ENCODE results near the gene PEX6. TPM values are rescaled to one million over a fixed set of nuclear protein-coding genes. Genes with fewer than 3 reads are reported as not detected.

The PEX6 gene
- total RNA-seq, 1 donor from 2014 or later = 19.6 TPM

- H3K9me3 ChIP-seq = no peaks in the 10 kb centered on the region
- no peaks in the 10 kb centered on the region for H3K27me3 ChIP-seq
- no peak for DNase-seq (ENCODE audit: extremely low spot score in 2 of 2)
- H3K4me3 ChIP-seq = no peak overlapping the region
- H3K4me1 ChIP-seq = peaks cover 57% of the 10 kb centered on the region
- intact Hi-C loops (cut with DNase I) = loop anchor here (2.0 kb wide), 1 partner anchor 77 kb away; no protein-coding TSS in a partner anchor
- no peak for TF ChIP-seq POLR2A (IDR thresholded peaks at IDR 0.05)
- TF ChIP-seq CTCF (IDR thresholded peaks at IDR 0.05) = no peak
- no peaks in the 10 kb centered on the region for H3K36me3 ChIP-seq
- H3K27ac ChIP-seq = no peak overlapping the region
These were observed 2.9 kb upstream of the PEX6 start for GRCh38 chr6:42981836-42982235.

- Histone ChIP-seq H3K36me3 (no peaks in the 10 kb centered on the region), H3K27me3 (no peaks in the 10 kb centered on the region), H3K4me3 (peak overlapping the region; percentile 71 to 83), H3K4me1 (peaks cover 49% of the 10 kb centered on the region), H3K27ac (peak overlapping the region; percentile 89), H3K9me3 (no peaks in the 10 kb centered on the region)
- TF ChIP-seq POLR2AphosphoS5 (IDR thresholded peaks at IDR 0.05; ENCODE audit: insufficient read depth in 1 of 2, low read depth in 1 of 2) = no peak
- DNase-seq (ENCODE audit: extremely low spot score in 2 of 2) = no peak
- intact Hi-C loops (cut with DNase I) = loop anchor here (2.0 kb wide), 1 partner anchor 75 kb away; no protein-coding TSS in a partner anchor
These were observed 669 bp upstream of the PEX6 start for GRCh38 chr6:42979523-42980177.

- intact Hi-C loops (cut with DNase I) = no loop called here
- Histone ChIP-seq H3K4me3 (peak overlapping the region; percentile 71 to 83), H3K36me3 (no peaks in the 10 kb centered on the region), H3K27ac (peak overlapping the region; percentile 89), H3K27me3 (no peaks in the 10 kb centered on the region), H3K9me3 (no peaks in the 10 kb centered on the region), H3K4me1 (peaks cover 42% of the 10 kb centered on the region)
- DNase-seq (ENCODE audit: extremely low spot score in 2 of 2) = no peak
- TF ChIP-seq POLR2A (IDR thresholded peaks at IDR 0.05) (no peak), CTCF (IDR thresholded peaks at IDR 0.05) (no peak), POLR2AphosphoS5 (IDR thresholded peaks at IDR 0.05; ENCODE audit: insufficient read depth in 1 of 2, low read depth in 1 of 2) (no peak)
These were observed 518 bp downstream of the PEX6 start for GRCh38 chr6:42978487-42978838.

- no peaks in the 10 kb centered on the region for H3K27me3 ChIP-seq
- intact Hi-C loops (cut with DNase I) = no loop called here
- H3K36me3 ChIP-seq = no peaks in the 10 kb centered on the region
- no peak for DNase-seq (ENCODE audit: extremely low spot score in 2 of 2)
- no peak overlapping the region for H3K4me3 ChIP-seq
- TF ChIP-seq POLR2A (IDR thresholded peaks at IDR 0.05) (no peak), POLR2AphosphoS5 (IDR thresholded peaks at IDR 0.05; ENCODE audit: insufficient read depth in 1 of 2, low read depth in 1 of 2) (no peak), CTCF (IDR thresholded peaks at IDR 0.05) (no peak)
- no peaks in the 10 kb centered on the region for H3K9me3 ChIP-seq
- H3K4me1 ChIP-seq = peaks cover 34% of the 10 kb centered on the region
- H3K27ac ChIP-seq = no peak overlapping the region
These were observed 4.0 kb downstream of the PEX6 start for GRCh38 chr6:42974919-42975505.

- peaks cover 0 to 6% of the 10 kb centered on the region in 2 donors for H3K36me3 ChIP-seq
- intact Hi-C loops (cut with DNase I) = no loop called here
- H3K27me3 ChIP-seq = no peaks in the 10 kb centered on the region
- no peak overlapping the region for H3K4me3 ChIP-seq
- peaks cover 27% of the 10 kb centered on the region for H3K4me1 ChIP-seq
- TF ChIP-seq POLR2A (IDR thresholded peaks at IDR 0.05) = no peak
- TF ChIP-seq CTCF (IDR thresholded peaks at IDR 0.05) = no peak
- TF ChIP-seq POLR2AphosphoS5 (IDR thresholded peaks at IDR 0.05; ENCODE audit: insufficient read depth in 1 of 2, low read depth in 1 of 2) = no peak
- H3K9me3 ChIP-seq = no peaks in the 10 kb centered on the region
- DNase-seq (ENCODE audit: extremely low spot score in 2 of 2) = no peak
- no peak overlapping the region for H3K27ac ChIP-seq
These were observed 5.1 kb downstream of the PEX6 start for GRCh38 chr6:42973926-42974325.
